ENCODE results near the gene C3orf49. TPM values are rescaled to one million over a fixed set of nuclear protein-coding genes. Genes with fewer than 3 reads are reported as not detected.

Gene C3orf49
- total RNA-seq, 1 donor from 2014 or later: not detected

GRCh38 chr3:63800097-63800496 is 19.0 kb upstream of the C3orf49 start:
- TF ChIP-seq CTCF (IDR thresholded peaks at IDR 0.05) (no peak), EZH2phosphoT487 (IDR thresholded peaks at IDR 0.05) (no peak), EZH2 (IDR thresholded peaks at IDR 0.05) (no peak)
- H3K27ac Mint-ChIP-seq: no peak overlapping the region

GRCh38 chr3:63803911-63804310 is 15.2 kb upstream of the C3orf49 start:
- peaks cover 5% of the 10 kb centered on the region for H3K9me3 Mint-ChIP-seq

More at GRCh38 chr3:63800097-63800496, 19.0 kb upstream of the C3orf49 start:
- Mint-ChIP-seq H3K9me3 (no peaks in the 10 kb centered on the region), H3K4me1 (peaks cover 8% of the 10 kb centered on the region), H3K36me3 (no peaks in the 10 kb centered on the region), H3K4me3 (no peak overlapping the region), H3K27me3 (ENCODE audit: insufficient read depth, low read depth) (no peaks in the 10 kb centered on the region)
- H3K9me3 ChIP-seq (ENCODE audit: low read depth): no peaks in the 10 kb centered on the region
- H3K27ac ChIP-seq: no peak overlapping the region
- no peaks in the 10 kb centered on the region for H4K20me1 ChIP-seq (ENCODE audit: low read depth)
- no peak overlapping the region for H3K4me2 ChIP-seq
- no peaks in the 10 kb centered on the region for H3K4me1 ChIP-seq
- no peak overlapping the region for H3K9ac ChIP-seq
- H3K79me2 ChIP-seq (ENCODE audit: low read depth): no peaks in the 10 kb centered on the region
- no peak overlapping the region for H2AFZ ChIP-seq (replicated peaks)
- no peaks in the 10 kb centered on the region for H3K27me3 ChIP-seq
- DNase-seq (ENCODE audit: low spot score): no peak
- H3F3A ChIP-seq (ENCODE audit: low read depth): no peaks in the 10 kb centered on the region
- no peaks in the 10 kb centered on the region for H3K36me3 ChIP-seq
- no peak overlapping the region for H3K4me3 ChIP-seq

GRCh38 chr3:63807961-63808565 is 11.0 kb upstream of the C3orf49 start:
- H3K36me3 Mint-ChIP-seq: no peaks in the 10 kb centered on the region
- peaks cover 5% of the 10 kb centered on the region for H3K27me3 Mint-ChIP-seq (ENCODE audit: insufficient read depth, low read depth)
- H3K4me1 ChIP-seq: peaks cover 11% of the 10 kb centered on the region
- no peak for TF ChIP-seq EZH2 (IDR thresholded peaks at IDR 0.05)
- no peak for TF ChIP-seq CTCF (IDR thresholded peaks at IDR 0.05)
- TF ChIP-seq EZH2phosphoT487 (IDR thresholded peaks at IDR 0.05): no peak
- no peak overlapping the region for H3K27ac ChIP-seq
- H3K9me3 Mint-ChIP-seq: peaks cover 5% of the 10 kb centered on the region
- H3K27me3 ChIP-seq: no peaks in the 10 kb centered on the region
- no peaks in the 10 kb centered on the region for H4K20me1 ChIP-seq (ENCODE audit: low read depth)
- no peak for DNase-seq (ENCODE audit: low spot score)
- H3K9me3 ChIP-seq (ENCODE audit: low read depth): no peaks in the 10 kb centered on the region
- no peak overlapping the region for H3K9ac ChIP-seq
- no peak overlapping the region for H3K4me3 Mint-ChIP-seq
- no peaks in the 10 kb centered on the region for H3F3A ChIP-seq (ENCODE audit: low read depth)
- no peak overlapping the region for H3K4me3 ChIP-seq
- H3K27ac Mint-ChIP-seq: no peak overlapping the region
- H3K4me1 Mint-ChIP-seq: peaks cover 11% of the 10 kb centered on the region
- H2AFZ ChIP-seq (replicated peaks): no peak overlapping the region
- no peaks in the 10 kb centered on the region for H3K36me3 ChIP-seq
- H3K4me2 ChIP-seq: no peak overlapping the region
- no peaks in the 10 kb centered on the region for H3K79me2 ChIP-seq (ENCODE audit: low read depth)

More at GRCh38 chr3:63803911-63804310, 15.2 kb upstream of the C3orf49 start:
- H3K4me3 ChIP-seq: no peak overlapping the region
- Mint-ChIP-seq H3K4me1 (peaks cover 12% of the 10 kb centered on the region), H3K36me3 (no peaks in the 10 kb centered on the region), H3K27me3 (ENCODE audit: insufficient read depth, low read depth) (no peaks in the 10 kb centered on the region), H3K4me3 (no peak overlapping the region), H3K27ac (no peak overlapping the region)
- no peak overlapping the region for H3K9ac ChIP-seq
- no peaks in the 10 kb centered on the region for H4K20me1 ChIP-seq (ENCODE audit: low read depth)
- no peak overlapping the region for H3K4me2 ChIP-seq
- no peaks in the 10 kb centered on the region for H3F3A ChIP-seq (ENCODE audit: low read depth)
- H3K4me1 ChIP-seq: peaks cover 9% of the 10 kb centered on the region
- no peak overlapping the region for H2AFZ ChIP-seq (replicated peaks)
- H3K27me3 ChIP-seq: no peaks in the 10 kb centered on the region
- H3K27ac ChIP-seq: no peak overlapping the region
- no peak for TF ChIP-seq EZH2phosphoT487 (IDR thresholded peaks at IDR 0.05)
- TF ChIP-seq CTCF (IDR thresholded peaks at IDR 0.05): no peak
- no peak for TF ChIP-seq EZH2 (IDR thresholded peaks at IDR 0.05)
- H3K36me3 ChIP-seq: no peaks in the 10 kb centered on the region
- H3K79me2 ChIP-seq (ENCODE audit: low read depth): no peaks in the 10 kb centered on the region
- no peak for DNase-seq (ENCODE audit: low spot score)
- no peaks in the 10 kb centered on the region for H3K9me3 ChIP-seq (ENCODE audit: low read depth)
